AG04449 (cell line): ENCODE measurements around the gene MTA2.

ENCODE experiments used
- CTCF ChIA-PET: fragments of 350-600 bp; formaldehyde crosslinking; extraction: SDS; loops from one replicate; lab custom pipeline; 2021; ENCODE audit warnings: antibody characterized with exemption; lab: Yijun Ruan, JAX
- POLR2A ChIA-PET: fragments of 400-600, 350-600 bp; formaldehyde crosslinking; extraction: SDS; loops from one replicate; lab custom pipeline; 2020; ENCODE audit warnings: antibody characterized with exemption, inconsistent platforms; lab: Yijun Ruan, JAX
- DNase-seq: peaks from one replicate; pipeline ENCODE4 v3.0.0-alpha.2; 2010; ENCODE audit warnings: low read depth, low spot score
- H3K4me3 ChIP-seq: 2 replicates; pipeline ENCODE4 v1.5.1; 2011; ENCODE audit warnings: low read depth, mild to moderate bottlenecking, control low read depth, low read length
- CTCF ChIP-seq: IDR thresholded peaks from one replicate; pipeline ENCODE4 v1.5.1; 2011; ENCODE audit warnings: mild to moderate bottlenecking, moderate library complexity, low read length, control low read depth, inconsistent platforms; ENCODE audit not compliant: insufficient read depth; ENCODE audit errors: missing control alignments

The MTA2 gene

GRCh38 chr11:62603776-62604299, 2.2 kb upstream of the MTA2 start:
- no peak for TF ChIP-seq CTCF
- ChIA-PET POLR2A (interaction anchor here (2.6 kb wide), 1 partner anchor 12 kb away, joined by 11 read pairs; the partner anchor contains the start of gene TUT1), CTCF (interaction anchor here (1.0 to 12.0 kb wide), 7 partner anchors 8 to 209 kb away, joined by 3 to 95 read pairs (median 5); partner anchors contain the start of genes B3GAT3, EML3, ROM1 and TUT1)
- DNase-seq = no peak
- no peak overlapping the region for H3K4me3 ChIP-seq

GRCh38 chr11:62603072-62603408, 1.4 kb upstream of the MTA2 start:
- no peak for DNase-seq
- H3K4me3 ChIP-seq = peak overlapping the region; percentile 56
- POLR2A ChIA-PET = no interaction called here

GRCh38 chr11:62602141-62603071, 741 bp upstream of the MTA2 start:
- ChIA-PET POLR2A (interaction anchor here (0.8 to 2.9 kb wide), 9 partner anchors 9 to 253 kb away, joined by 3 to 33 read pairs (median 5); partner anchors contain the start of genes B3GAT3, C11orf98, CSKMT and EEF1G), CTCF (interaction anchor here (0.7 to 12.0 kb wide), 7 partner anchors 8 to 207 kb away, joined by 3 to 95 read pairs (median 7); partner anchors contain the start of genes EML3, ROM1 and TUT1)
- TF ChIP-seq CTCF = peak; percentile 7
- DNase-seq = no peak
- H3K4me3 ChIP-seq = peak overlapping the region; percentile 56

More at GRCh38 chr11:62603072-62603408, 1.4 kb upstream of the MTA2 start:
- TF ChIP-seq CTCF = no peak
- CTCF ChIA-PET = interaction anchor here (1.0 to 12.0 kb wide), 5 partner anchors 9 to 178 kb away, joined by 3 to 95 read pairs (median 6); partner anchors contain the start of genes EML3, ROM1 and TUT1

DNA sequence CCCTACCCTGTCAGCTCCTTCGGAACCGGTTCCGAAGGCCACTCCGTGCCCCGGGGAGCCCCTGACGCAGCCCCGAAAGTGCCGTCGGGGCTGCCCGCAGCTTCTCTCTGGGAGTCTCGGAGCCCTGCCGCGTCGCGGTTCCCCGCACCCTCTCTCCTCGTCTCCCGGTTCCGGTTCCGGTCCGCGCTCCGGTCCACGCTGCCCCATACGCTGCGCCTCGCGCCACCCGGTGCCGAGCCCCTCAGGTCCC, 618 bp downstream of the MTA2 start:
- peak overlapping the region; percentile 82 for H3K4me3 ChIP-seq
- CTCF ChIA-PET = interaction anchor here (1.3 to 6.5 kb wide), 6 partner anchors 8 to 206 kb away, joined by 4 to 59 read pairs (median 7); partner anchors contain the start of genes EML3 and ROM1
- POLR2A ChIA-PET = interaction anchor here (0.7 to 2.9 kb wide), 9 partner anchors 9 to 255 kb away, joined by 3 to 33 read pairs (median 5); partner anchors contain the start of genes B3GAT3, C11orf98, CSKMT and EEF1G
- no peak for DNase-seq
- TF ChIP-seq CTCF = no peak

GRCh38 chr11:62600367-62601121, 1.1 kb downstream of the MTA2 start:
- ChIA-PET CTCF (interaction anchor here (0.7 to 6.5 kb wide), 8 partner anchors 7 to 206 kb away, joined by 3 to 59 read pairs (median 4); partner anchors contain the start of genes EML3 and ROM1), POLR2A (interaction anchor here (0.7 to 2.9 kb wide), 6 partner anchors 9 to 254 kb away, joined by 3 to 33 read pairs (median 8); partner anchors contain the start of genes B3GAT3, C11orf98, CSKMT and TUT1)
- H3K4me3 ChIP-seq = peak overlapping the region; percentile 82
- TF ChIP-seq CTCF = no peak
- no peak for DNase-seq
